NK-92 treated with Interleukin-12 subunit alpha and Interleukin-12 subunit beta, amount 100 ng/mL, for 24 hours (cell line): ENCODE data around the gene SYCP2L.
"Not testable (repeated sequence)": the region's sequence is repeated elsewhere in the genome, so short reads cannot be mapped to it uniquely, and the experiment has no call there.

Source experiments
- DNase-seq: peaks from one replicate; lab custom pipeline; 2025; lab: John Stamatoyannopoulos, UW

SYCP2L gene

DNA sequence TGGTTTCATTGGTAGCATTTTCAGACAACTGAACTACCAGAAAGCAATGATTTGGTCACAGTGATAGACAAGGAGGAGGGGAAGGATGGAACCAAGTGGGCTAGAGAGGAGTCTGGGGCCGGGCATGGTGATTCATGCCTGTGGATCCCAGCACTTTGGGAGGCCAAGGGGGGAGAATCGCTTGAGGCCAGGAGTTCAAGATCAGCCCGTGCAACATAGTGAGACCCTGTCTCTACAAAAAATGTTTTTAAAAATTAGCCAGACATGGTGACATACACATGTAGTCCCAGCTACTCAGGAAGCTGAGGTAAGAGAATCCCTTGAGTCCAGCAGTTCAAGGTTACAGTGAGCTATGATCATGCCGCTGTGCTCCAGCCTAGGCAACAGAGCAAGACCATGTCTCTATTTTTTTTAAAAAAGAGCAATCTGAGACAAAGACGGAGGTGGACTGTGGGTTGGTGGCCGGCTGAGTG lies 70.6 kb downstream of the SYCP2L start:
- no peak for DNase-seq

DNA sequence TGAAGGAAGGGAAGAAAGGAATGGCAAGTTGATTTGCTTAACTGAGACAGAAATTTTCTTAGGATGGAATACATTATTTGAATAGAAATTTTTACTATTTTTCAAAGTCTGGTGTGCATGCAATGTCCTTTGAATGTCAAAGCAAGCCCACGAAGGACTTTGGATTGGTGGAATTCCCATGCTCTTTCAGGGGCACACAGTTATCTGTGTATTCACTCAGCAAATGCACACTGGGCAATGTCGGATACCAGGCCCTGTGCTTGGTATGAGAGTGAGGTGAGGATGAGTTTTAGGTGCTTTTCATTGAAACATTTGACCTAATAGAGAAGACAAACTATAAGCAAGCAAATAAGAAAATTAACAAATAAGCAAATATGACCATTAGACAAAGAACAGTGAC lies 73.3 kb downstream of the SYCP2L start:
- DNase-seq, result no peak

DNA sequence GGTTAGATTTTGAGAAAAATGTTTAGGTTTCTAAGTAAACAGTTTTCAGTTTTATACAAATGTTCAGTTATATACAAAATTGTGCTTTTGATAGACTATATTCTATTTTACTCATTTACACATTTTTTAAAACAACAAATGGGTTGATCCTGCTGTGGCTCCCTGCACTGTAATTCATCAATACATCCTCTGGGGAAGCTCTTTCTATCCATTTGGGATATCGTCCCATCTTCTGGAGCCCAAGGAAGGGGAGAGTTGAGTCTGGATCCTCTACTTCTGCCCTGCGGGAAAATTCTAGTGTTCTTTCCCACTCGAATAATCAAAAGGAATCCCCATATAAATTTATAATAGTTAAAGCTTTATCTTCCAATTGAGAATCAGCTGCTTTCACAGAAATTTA lies 75.0 kb downstream of the SYCP2L start:
- no peak for DNase-seq

DNA sequence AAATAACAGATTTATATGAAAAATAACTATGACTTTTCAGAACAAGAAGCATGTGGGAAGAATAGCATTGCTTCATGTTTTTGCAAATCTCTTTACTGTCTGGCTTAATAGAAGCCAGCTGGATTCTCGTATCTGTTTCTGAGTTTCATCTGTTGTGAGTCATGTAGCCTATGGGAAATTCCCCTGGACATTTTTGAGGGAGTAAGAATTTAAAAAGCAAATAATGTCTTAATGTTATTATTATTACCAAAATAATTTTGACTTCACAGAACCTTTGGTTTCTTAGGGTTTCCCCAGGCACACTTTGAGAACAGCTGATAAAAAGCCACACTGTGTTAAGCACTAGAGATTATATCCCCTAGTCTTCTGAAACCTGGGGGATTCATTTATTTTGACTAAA lies 75.8 kb downstream of the SYCP2L start:
- DNase-seq, result no peak

DNA sequence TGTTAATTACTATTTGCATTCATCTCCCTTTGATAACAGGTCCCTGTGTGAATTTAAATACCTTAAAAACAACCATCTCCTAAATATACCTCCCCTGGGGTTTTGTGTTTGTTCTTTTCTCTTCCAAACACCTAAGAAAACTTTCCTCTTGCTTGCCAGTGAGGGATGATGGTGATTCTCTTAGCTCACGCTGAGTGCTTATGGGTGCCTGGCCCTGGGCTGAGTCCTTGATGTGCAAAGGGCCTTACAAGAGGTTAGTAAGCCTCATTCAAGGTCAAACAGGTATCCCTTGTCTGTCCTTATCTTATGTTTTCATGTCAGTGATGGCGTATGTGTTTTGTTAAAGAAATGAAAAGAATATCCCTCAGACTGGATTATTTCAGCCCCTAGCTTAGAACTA lies 76.3 kb downstream of the SYCP2L start:
- DNase-seq, result no peak

DNA sequence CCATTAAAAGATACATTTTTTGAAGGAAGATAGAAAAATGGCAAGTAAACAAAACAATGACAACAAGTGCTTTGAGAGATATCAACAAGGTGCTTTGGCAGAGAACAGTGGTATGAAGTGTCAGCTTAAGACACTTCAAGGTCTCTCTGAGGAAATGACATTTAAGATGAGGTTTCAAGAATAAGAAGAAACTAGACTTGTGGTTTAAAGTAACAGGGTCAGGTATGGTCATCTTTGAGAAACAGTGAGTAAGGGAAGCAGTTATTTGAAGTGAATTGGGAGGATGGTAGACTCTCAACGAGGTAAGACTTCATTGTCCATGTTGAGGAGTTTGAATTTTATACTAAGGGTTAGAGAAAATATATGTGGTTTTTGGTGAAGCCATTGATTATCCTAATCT lies 77.8 kb downstream of the SYCP2L start:
- DNase-seq, result no peak

DNA sequence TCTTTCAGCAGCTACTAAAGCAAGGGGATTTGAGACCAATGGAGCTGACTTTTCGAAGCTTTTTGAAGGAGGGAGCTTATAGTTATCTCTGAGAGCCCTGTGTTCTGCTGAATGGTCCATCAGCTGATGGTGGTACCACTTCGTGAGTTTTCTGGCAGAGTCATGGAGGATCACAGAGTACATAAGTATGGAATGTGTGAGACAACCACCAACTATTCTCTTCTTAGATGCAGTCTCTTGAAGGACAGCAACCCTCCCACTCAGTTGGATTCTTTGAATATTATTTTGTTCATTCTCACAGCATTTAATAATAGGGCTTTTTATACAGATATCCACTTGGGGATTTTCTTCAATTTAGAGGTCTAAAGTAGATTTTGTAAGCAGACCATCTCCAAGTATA lies 81.9 kb downstream of the SYCP2L start:
- no peak for DNase-seq

DNA sequence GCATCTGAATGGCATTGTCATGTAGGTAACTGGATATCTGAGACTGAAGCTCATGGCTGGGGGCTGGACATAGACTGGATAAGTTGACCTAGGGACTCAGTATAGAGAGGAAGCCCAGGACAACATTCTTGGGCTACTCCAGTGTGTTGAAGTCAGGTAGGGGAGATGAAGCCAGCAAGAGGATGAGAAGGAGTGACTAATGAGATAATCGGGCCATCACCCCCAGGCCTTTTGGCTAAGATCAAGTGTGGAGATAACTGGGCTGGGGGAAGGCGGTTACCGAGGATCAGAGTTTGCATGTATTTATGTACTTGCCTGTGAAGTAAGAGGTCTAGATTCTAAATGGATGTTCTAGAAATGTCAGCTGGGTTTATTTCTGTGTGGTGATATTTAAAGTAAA lies 83.9 kb downstream of the SYCP2L start:
- no peak for DNase-seq

DNA sequence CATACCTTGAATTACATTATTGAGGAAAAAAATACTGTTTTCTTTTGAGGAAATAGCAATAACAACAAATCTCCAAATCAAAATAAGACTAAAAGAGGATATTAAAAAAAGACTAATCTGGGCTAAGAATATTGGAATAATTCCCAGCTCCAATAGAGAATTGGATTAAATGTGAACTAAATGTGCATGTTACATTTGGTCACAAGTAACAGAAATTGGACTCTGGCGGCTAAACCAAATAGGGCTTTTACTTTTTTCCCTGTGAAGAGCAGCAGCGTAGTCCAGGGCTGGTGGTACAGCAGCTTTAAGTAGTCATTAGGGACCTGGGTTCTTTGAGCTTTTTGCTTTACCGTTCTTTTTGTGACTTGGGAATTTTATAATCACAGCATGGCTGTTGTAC lies 85.3 kb downstream of the SYCP2L start:
- DNase-seq, result no peak

DNA sequence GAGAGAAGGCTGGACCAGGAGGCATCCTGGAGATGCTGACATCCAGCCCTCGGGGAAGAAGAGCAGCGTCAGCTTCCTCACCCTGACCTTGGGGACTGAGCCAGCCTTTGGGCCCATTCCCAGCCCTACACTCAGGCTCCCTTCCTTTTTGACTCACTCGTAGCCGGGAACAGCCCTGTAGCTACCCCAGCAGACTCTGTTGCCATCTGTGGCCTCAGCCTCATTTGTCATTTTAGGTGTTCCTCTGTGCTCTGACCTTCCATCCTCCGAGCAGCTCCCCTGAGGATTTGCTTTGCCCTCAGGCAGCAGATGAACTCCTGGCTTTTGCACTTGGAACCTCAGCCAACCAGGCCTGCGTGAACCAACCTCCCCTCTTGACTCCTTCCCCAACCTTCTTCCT lies 89.7 kb downstream of the SYCP2L start:
- no peak for DNase-seq

DNA sequence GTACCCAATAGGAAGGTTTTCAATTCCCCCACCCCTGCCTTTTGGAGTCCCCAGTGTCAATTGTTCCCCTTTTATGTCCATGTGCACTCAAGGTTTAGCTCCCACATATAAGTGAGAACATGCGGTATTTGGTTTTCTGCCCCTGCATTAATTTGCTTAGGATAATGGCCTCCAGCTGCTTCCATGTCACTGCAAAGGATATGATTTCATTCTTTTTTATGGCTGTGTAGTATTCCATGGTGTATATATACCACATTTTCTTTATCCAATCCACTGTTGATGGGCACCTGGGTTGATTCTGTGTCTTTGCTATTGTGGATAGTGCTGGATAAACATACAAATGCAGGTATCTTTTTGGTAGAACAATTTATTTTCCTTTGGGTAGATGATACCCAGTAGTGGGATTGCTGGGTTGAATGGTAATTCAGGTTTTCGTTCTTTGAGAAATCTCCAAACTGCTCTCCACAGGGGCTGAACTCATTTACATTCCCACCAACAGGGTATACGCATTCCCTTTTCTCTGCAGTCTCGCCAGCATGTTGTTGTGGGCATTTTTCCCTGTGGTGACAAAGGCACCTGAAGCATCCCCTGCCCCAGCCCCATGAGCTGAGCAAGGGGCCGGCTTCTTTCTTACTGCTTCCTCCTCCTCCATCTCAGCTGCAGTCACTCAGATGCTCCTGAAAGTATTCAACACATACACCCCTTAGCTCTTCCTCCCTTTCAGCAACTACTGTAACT lies 90.5 kb downstream of the SYCP2L start:
- no peak for DNase-seq

DNA sequence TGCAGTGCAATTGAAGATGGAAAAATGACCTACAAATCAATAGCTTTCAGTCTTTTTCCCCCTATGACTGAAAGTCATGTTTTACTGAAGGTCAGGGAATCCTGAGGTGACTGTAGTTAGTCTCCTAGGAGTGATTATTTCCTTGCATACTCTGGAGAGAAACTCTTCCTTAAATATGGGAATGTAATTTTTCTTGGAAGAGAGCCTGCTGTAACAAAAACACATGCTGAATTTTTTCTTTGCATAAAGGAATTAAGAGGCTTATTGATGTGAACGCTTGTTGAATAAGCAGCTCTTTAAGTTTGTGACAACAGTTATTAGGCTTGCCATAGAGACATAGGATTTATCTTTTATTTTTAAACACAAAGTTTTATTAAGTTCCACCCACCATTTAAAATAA lies 92.8 kb downstream of the SYCP2L start:
- DNase-seq, result no peak

DNA sequence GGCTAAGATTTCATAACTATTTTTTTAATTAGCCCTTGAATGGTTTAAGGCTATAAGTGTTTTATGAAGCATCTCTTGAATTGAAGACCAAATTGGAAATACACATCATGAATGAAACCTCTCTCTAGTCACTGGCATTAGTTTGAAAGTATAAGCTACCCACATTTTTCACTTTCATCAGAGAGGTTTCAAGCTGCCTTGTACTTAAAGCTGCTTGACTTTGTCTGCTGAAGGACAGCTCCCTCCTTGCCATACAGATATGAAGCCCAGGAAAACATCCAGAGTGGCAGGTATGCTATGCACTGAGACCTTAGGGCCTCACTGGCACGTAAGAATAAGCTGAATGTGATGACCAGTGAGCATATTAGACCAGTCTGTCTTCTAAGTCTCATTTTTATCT lies 94.6 kb downstream of the SYCP2L start:
- no peak for DNase-seq

DNA sequence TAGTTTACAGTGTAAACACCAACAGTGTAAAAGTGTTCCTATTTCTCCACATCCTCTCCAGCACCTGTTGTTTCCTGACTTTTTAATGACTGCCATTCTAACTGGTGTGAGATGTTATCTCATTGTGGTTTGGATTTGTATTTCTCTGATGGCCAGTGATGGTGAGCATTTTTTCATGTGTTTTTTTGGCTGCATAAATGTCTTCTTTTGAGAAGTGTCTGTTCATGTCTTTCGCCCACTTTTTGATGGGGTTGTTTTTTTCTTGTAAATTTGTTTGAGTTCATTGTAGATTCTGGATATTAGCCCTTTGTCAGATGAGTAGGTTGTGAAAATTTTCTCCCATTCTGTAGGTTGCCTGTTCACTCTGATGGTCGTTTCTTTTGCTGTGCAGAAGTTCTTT lies 98.1 kb downstream of the SYCP2L start:
- not testable (repeated sequence) for DNase-seq

DNA sequence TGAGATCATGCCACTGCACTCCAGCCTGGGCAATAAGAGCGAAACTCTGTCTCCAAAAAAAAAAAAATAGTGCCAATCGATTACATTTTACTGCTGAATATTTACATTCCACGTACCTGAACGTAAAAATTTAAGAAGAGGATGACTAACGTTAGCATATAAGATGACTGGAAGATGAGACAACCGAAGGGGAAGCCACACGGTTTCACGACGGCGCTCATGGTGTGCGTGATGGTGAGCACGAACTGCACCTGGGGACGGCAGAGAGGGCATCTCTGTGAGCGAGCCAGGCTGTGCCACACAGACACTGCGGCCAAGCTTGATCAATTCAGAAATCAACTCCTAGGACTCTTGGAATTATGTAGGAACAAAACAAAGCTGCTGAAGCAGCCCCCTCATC lies 102.7 kb downstream of the SYCP2L start:
- DNase-seq, result no peak

DNA sequence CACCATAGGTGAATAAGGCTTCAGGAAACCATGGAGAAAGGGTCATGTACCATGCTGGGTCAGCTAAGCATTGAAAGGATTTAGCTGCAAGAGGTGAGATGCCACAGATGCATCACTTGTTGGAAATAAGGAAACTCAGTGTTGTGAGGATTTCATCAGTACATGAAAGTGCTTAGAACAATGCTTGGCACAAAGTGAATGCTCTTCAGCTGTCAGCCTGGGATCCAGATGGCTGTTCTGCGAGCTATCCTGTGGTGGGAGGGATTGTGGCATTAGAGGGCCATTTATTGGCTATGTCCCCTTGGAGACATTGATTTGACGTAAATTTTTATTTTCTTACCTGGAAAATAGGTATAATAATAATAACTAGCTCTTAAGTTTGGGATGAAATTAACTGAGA lies 104.3 kb downstream of the SYCP2L start:
- no peak for DNase-seq

DNA sequence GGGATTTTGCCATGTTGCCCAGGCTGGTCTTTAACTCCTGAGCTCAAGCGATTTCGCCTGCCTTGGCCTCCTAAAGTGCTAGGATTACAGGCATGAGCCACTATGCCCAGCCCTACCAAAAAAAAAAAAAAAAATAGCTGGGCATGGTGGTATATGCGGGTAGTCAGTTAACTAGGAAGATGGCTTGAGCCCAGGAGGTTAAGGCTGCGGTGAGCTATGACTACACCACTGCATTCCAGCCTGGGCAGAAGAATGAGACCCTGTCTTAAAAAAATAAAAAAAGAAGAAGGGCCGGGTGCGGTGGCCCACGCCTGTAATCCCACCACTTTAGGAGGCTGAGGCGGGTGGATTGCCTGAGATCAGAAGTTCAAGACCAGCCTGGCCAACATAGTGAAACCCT lies 107.0 kb downstream of the SYCP2L start:
- no peak for DNase-seq

DNA sequence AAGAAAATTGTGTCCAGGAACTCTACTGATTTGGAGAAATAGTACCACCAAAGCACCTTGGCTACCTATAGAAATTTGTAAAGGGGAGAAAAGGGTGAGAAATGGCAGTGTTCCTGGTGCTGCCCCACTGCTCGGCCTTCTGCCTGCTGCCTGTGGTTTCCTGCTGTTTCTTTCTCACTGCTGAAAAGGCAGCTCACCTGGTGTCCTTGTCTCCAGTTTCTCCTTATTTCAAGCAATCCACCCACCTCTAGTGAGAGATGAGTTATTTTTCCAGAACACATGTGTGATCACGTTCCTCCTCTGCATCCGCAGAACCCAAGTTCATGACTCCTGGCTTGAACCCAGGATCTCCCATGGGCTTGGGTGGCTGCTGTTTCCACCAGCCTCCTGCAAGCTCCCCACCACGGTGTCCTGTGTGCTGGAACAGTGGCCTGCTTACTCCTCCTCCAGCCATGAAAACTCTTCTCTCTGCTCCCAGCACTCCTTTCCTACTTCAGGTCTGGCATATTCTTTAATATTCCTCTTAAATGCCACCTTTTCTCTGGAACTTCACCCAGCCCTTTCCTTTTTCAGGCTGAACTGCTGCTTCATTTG lies 108.4 kb downstream of the SYCP2L start:
- no peak for DNase-seq

DNA sequence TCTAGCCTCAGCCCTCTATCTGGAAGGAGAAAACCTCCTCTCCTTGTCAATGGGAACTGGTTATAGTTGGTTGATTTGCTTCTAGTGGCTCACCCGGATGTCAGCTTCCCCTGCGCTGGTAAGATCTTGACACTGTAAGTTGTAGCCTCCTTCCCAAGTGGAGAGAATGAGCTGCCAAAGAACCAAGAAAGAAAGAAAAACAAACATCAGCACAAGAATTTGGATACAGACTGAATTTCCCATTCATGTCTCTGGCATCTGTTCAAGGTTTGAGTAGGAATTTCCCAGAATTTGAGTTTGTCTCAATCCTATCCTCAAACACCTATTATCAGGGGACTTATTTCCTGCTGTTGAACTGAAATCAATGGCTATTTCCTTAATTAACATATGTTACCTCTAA lies 113.1 kb downstream of the SYCP2L start:
- DNase-seq, result no peak

DNA sequence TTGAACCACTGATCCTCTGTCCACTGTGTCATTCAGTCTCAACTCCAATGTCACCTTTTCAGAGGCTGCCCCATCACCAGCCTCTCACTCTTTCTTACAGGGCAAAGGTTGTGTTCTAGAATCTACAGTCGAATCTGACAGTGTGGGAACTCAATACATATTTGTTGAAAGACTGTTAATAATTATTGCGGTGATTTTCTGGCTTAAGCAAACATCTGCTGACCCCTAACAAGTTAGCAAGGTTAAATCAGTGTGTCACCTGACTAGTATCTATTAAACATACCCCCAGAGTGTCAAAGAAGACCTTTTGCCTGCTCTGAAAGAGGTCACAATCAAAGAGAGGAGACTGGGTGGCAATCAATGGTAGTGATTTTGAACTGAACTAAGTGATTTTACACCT lies 115.3 kb downstream of the SYCP2L start:
- DNase-seq, result no peak

DNA sequence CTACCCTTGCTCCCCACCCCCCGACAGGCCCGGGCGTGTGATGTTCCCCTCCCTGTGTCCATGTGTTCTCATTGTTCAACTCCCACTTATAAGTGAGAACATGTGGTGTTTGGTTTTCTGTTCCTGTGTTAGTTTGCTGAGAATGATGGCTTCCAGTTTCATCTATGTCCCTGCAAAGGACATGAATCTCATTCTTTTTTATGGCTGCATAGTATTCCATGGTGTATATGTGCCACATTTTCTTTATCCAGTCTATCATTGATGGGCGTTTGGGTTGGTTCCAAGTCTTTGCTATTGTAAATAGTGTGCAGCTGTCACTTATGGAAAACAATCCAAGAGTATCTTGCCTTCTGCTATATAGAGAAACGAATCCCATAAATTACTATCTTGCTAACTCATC lies 116.4 kb downstream of the SYCP2L start:
- not testable (repeated sequence) for DNase-seq

DNA sequence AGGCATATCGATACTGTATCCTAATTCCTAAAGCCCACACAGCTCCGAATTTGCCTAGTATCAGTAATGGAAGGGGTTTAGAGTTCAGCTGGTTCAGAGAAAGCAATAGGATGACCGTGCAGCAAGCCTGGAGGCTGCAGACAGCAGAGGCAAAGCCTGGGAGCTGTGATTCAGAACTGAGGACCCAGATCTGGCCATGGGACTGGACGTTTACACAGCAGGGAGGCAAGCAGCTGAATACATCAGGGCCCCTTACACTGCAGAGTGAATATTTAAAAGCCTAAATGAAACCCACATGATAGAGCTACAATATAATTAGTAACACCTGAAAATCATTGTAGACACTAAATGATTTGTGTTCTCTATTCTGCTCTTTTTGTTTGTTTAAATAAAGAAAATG lies 119.2 kb downstream of the SYCP2L start:
- DNase-seq, result no peak

DNA sequence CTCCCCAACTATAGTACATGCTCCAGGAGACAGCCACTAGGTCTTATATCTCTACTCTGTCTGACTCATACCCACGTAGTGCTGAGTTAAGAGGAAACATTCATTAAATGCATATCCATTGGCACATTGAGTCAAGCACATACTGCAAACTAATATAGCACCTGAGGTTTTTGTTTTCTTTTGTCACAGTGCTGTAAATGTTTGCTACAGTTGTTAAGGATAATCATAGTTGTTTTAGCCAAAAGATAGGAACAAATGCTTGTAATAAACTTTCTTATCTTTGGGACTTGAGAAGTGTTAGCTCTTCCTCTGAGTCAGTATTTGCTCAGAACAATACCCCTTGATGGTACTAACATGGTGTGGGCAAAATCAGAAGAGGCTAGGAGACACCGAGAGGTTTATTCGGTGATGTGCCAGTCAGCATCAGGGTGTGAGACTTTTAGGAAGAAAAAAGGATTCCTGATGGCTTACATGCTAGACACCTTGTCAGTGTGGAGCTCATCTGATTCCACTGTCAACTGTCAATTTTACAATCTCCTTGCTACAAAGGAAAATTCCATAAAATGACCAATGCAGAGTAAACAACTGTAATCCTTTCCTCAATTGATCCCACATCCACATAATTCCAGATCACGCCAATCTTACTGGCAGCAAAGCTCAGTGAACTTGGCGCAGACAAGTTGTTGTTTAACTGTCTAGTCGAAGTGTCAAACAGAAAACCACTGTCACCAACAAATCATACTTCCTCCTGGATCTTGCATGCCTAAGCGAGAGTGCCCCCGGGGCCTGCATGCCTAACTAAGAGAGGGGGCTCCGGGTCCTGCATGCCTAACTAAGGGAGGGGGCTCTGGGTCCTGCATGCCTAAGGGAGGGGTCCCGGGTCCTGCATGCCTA lies 121.1 kb downstream of the SYCP2L start:
- DNase-seq, result no peak
